ENCODE data around the gene MAPKAPK2.

GRCh38 chr1:206771338-206771692, 86.6 kb downstream of the MAPKAPK2 start:
- TF ChIP-seq CTCF (IDR thresholded peaks at IDR 0.05) (no peak), POLR2AphosphoS5 (IDR thresholded peaks at IDR 0.05) (no peak)
